GM10266 (cell line): Measurements from ENCODE around the gene DNMBP.

Source experiments
- DNase-seq: peaks from one replicate; pipeline ENCODE4 v3.0.0; 2012; ENCODE audit errors: extremely low spot score
- CTCF ChIP-seq: IDR thresholded peaks from 2 replicates; pipeline ENCODE4 v1.5.1; 2012; ENCODE audit warnings: mild to moderate bottlenecking, low read depth; ENCODE audit not compliant: control insufficient read depth, insufficient read depth; ENCODE audit errors: missing control alignments

The DNMBP gene

GRCh38 chr10:99926925-99927720 is 82.6 kb downstream of the DNMBP start:
- TF ChIP-seq CTCF, result no peak
- no peak for DNase-seq

- no peak for DNase-seq
- TF ChIP-seq CTCF, result no peak
These were observed 85.1 kb downstream of the DNMBP start for GRCh38 chr10:99924451-99925255.

GRCh38 chr10:99921948-99922347 is 87.8 kb downstream of the DNMBP start:
- DNase-seq, result no peak
- TF ChIP-seq CTCF, result no peak

GRCh38 chr10:99920901-99921300 is 88.8 kb downstream of the DNMBP start:
- no peak for DNase-seq
- TF ChIP-seq CTCF, result no peak

- no peak for TF ChIP-seq CTCF
These were observed 89.3 kb downstream of the DNMBP start for GRCh38 chr10:99920486-99920885.

GRCh38 chr10:99917963-99918825 is 91.6 kb downstream of the DNMBP start:
- DNase-seq, result no peak
- TF ChIP-seq CTCF, result no peak

More at GRCh38 chr10:99920486-99920885, 89.3 kb downstream of the DNMBP start:
- no peak for DNase-seq

- no peak for DNase-seq
- TF ChIP-seq CTCF, result no peak
These were observed 93.0 kb downstream of the DNMBP start for GRCh38 chr10:99916776-99917175.
